ENCODE data around the gene CXCR6. TPM values are rescaled to one million over a fixed set of nuclear protein-coding genes. Genes with fewer than 3 reads are reported as not detected.
"Not testable (repeated sequence)": the region's sequence is repeated elsewhere in the genome, so short reads cannot be mapped to it uniquely, and the experiment has no call there.

The CXCR6 gene
- total RNA-seq, 1 donor from 2014 or later = not detected

DNA sequence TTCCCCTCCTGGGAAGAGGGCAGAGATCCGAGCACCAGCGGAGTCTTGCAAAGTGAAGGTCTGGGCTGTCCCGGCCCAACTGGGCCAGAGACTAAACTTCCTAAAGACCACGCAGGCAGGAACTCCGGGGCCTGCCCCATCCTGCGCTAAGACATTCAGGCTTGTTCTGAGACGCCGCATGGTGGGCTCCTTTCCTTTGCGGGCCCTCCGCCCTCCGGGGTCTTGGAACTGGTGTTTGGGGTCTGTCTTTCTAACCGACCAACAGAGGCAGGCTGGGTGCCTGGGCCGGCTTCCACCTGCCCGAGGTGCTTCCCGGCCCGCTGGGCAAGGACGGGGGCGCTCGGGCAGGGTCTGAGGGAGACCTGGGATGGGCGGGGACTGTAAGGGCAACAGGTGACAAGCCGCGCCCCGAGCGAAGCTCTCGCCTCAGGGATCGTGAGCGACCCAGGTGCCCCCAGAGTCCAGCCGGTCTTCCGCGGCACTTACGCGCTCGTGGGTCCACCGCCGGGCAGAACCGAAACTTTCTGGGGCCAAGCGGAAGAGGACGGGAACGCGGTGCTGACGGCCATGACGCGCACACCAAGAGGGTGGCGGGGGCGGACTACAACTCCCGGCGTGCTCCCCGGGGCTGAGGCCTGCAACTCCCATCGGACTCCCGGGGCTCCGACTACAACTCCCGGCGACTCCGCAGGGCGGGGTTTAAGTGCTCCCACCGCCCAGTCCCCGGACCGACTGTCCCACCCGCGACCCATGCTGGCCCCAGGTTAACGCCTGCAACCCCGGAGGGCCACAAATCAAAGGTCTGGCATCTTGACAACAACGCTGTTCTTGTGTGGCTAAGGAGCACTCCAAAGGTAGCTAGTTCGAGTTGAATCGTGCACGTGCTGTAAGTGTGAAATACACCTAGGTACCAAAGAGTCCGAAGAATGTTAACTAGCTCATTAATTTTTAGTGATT is 52.2 kb downstream of the CXCR6 start, which contains the start of gene FYCO1:
Gene FYCO1 (minus strand): TSS at position 589 of the 957 bp plus-strand sequence. CDS start 10,914 bp downstream, outside the sequence.
- H3K27me3 Mint-ChIP-seq (ENCODE audit: low read depth) = peaks cover 10% of the 10 kb centered on the region
- DNase-seq (ENCODE audit: low spot score) = peak; percentile 99
- H3K4me3 Mint-ChIP-seq (ENCODE audit: unreplicated experiment) = peak within 1 kb of the TSS; percentile 81
- H3K36me3 Mint-ChIP-seq (ENCODE audit: low read depth) = no peaks in the 10 kb centered on the region
- TF ChIP-seq, protein P1, sequence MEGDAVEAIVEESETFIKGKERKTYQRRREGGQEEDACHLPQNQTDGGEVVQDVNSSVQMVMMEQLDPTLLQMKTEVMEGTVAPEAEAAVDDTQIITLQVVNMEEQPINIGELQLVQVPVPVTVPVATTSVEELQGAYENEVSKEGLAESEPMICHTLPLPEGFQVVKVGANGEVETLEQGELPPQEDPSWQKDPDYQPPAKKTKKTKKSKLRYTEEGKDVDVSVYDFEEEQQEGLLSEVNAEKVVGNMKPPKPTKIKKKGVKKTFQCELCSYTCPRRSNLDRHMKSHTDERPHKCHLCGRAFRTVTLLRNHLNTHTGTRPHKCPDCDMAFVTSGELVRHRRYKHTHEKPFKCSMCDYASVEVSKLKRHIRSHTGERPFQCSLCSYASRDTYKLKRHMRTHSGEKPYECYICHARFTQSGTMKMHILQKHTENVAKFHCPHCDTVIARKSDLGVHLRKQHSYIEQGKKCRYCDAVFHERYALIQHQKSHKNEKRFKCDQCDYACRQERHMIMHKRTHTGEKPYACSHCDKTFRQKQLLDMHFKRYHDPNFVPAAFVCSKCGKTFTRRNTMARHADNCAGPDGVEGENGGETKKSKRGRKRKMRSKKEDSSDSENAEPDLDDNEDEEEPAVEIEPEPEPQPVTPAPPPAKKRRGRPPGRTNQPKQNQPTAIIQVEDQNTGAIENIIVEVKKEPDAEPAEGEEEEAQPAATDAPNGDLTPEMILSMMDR (IDR thresholded peaks at IDR 0.05) = peak; percentile 5
- no peaks in the 10 kb centered on the region for H3K9me3 Mint-ChIP-seq (ENCODE audit: low read depth)
- peak within 1 kb of the TSS; percentile 49 for H3K27ac Mint-ChIP-seq (ENCODE audit: unreplicated experiment)
- H3K4me1 Mint-ChIP-seq (ENCODE audit: low read depth) = peaks cover 17% of the 10 kb centered on the region

DNA sequence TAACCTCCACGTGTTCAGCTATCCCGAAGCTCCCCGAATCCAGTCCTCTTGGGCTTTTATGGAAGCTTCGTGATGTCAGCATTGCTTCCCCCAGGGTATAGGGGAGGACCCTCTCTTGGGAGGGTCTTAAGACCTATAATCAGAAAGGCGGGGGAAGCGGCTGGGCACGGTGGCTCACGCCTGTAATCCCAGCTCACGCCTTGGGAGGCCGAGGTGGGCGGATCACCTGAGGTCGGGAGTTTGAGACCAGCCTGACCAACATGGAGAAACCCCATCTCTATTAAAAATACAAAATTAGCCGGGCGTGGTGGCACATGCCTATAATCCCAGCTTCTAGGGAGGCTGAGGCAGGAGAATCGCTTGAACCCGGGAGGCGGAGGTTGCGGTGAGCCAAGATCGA is 54.2 kb downstream of the CXCR6 start:
- not testable (repeated sequence) for H3K27ac Mint-ChIP-seq (ENCODE audit: unreplicated experiment); H3K9me3 Mint-ChIP-seq (ENCODE audit: low read depth)

DNA sequence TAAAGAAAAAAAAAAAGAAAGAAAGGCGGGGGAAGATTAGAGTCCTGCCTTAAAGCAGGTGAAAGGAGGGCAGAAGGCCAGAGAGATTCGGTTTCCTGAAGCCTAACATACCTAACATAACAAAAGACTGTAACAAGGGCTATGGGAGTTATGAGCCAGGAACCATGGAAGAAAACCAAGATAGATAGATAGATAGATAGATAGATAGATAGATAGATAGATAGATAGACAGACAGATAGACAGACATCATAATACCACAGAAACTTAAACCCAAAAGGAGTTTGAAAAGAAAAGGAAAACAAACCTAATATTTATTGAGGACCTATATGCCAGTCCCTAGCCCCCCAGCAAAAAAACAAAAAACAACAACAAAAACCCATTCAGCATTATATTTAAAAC is 54.7 kb downstream of the CXCR6 start:
- peaks cover under 1% of the 10 kb centered on the region for H3K36me3 Mint-ChIP-seq (ENCODE audit: low read depth)
- no peak for DNase-seq (ENCODE audit: low spot score)
- no peaks in the 10 kb centered on the region for H3K9me3 Mint-ChIP-seq (ENCODE audit: low read depth)
- peaks cover 10% of the 10 kb centered on the region for H3K27me3 Mint-ChIP-seq (ENCODE audit: low read depth)
- TF ChIP-seq, protein P1 (IDR thresholded peaks at IDR 0.05) = no peak
- peaks cover 12% of the 10 kb centered on the region for H3K4me1 Mint-ChIP-seq (ENCODE audit: low read depth)
- no peak overlapping the region for H3K4me3 Mint-ChIP-seq (ENCODE audit: unreplicated experiment)
- no peak overlapping the region for H3K27ac Mint-ChIP-seq (ENCODE audit: unreplicated experiment)

More for the DNA sequence above, 54.2 kb downstream of the CXCR6 start:
- not testable (repeated sequence) for H3K36me3 Mint-ChIP-seq (ENCODE audit: low read depth); DNase-seq (ENCODE audit: low spot score); H3K4me3 Mint-ChIP-seq (ENCODE audit: unreplicated experiment)
- peaks cover 16% of the 10 kb centered on the region for H3K4me1 Mint-ChIP-seq (ENCODE audit: low read depth)
- peaks cover 10% of the 10 kb centered on the region for H3K27me3 Mint-ChIP-seq (ENCODE audit: low read depth)

Other genes with a start within 250 kb of the CXCR6 start
- gene SLC6A20, start 146.9 kb upstream of the CXCR6 start, total RNA-seq = not detected in 3 replicates
- 15.8 to 20.2 TPM (median 18.1 TPM) in 3 replicates for gene LZTFL1, start 101.3 kb upstream of the CXCR6 start, total RNA-seq
- not detected in 3 replicates for gene CCR9, start 56.9 kb upstream of the CXCR6 start, total RNA-seq
- 28.1 to 32.3 TPM (median 31.6 TPM) in 3 replicates for gene FYCO1, start 52.4 kb downstream of the CXCR6 start, total RNA-seq
- gene XCR1, start 84.0 kb downstream of the CXCR6 start, total RNA-seq = not detected in 3 replicates